Middle frontal gyrus (tissue), 1 donor: ENCODE measurements around the gene DVL3.
"Not testable (repeated sequence)": the region's sequence is repeated elsewhere in the genome, so short reads cannot be mapped to it uniquely, and the experiment has no call there.

Experiments used
- DNase-seq: peaks from one replicate; pipeline ENCODE4 v3.0.0-alpha.2; 2015; ENCODE audit warnings: low spot score; ENCODE audit errors: extremely low spot score

The DVL3 gene

GRCh38 chr3:184155644-184156521, 706 bp downstream of the DVL3 start:
- no peak for DNase-seq

GRCh38 chr3:184156522-184156955, 1.4 kb downstream of the DVL3 start:
- DNase-seq: no peak

GRCh38 chr3:184157206-184157605, 2.0 kb downstream of the DVL3 start:
- DNase-seq: no peak

DNA sequence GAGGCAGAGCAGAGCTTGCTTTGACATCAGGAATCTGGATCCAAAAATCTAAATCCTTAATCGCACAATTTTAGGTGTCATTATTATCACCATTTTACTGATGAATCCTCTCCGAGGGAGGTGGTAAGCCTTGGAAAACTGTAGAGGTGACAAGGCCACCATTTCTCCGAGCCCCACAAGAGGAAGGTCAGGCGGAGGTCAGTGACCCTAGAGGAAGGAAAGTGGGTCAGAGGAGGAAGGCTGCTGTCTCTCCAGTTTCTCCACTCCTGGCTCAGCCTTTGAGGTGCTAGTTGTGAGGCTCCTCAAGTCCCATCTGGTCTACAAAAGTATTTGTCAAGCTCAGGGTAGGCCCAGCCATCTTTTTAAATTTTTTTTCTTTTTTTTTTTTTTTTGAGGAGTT, 3.2 kb downstream of the DVL3 start:
- no peak for DNase-seq

DNA sequence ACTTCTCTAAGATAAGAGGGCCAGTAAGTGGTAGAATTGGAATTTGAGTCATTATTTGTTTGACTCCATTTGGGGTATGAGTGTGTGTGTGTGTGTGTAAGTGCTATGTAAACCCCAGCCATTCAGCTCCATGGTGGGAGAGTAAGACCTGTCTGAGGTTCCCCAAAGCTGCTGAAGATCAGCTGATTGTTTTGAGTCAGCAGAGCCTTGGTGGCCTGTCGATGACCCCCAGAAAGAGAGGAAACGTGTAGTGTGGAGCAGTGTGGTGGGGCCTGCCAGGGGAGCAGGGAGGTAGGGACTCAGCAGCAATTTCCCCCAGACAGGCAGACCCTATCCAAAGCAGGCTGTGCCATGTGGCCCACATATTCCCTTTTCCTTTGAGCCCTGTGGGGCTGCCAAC, 5.3 kb downstream of the DVL3 start:
- DNase-seq: no peak

DNA sequence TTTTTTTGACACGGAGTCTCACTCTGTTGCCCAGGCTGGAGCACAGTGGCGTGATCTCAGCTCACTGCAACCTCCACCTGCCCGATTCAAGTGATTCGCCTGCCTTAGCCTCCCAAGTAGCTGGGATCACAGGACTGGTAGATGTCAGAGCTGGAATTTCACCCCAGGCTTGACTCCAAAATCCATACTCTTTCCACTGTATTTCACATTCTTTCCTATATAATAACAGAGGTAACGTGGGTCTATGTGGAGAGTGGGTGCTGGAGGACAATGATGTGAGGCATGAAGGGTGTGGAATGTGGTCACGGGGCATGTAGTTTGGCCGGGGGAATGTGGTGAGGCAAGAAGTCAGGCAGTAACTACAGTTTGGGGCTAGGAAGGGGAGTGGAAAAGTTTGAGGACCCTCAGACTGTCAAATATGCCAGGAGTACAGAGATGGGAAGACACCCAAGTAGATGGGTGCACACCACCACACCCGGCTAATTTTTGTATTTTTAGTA, 7.4 kb downstream of the DVL3 start:
- not testable (repeated sequence) for DNase-seq

DNA sequence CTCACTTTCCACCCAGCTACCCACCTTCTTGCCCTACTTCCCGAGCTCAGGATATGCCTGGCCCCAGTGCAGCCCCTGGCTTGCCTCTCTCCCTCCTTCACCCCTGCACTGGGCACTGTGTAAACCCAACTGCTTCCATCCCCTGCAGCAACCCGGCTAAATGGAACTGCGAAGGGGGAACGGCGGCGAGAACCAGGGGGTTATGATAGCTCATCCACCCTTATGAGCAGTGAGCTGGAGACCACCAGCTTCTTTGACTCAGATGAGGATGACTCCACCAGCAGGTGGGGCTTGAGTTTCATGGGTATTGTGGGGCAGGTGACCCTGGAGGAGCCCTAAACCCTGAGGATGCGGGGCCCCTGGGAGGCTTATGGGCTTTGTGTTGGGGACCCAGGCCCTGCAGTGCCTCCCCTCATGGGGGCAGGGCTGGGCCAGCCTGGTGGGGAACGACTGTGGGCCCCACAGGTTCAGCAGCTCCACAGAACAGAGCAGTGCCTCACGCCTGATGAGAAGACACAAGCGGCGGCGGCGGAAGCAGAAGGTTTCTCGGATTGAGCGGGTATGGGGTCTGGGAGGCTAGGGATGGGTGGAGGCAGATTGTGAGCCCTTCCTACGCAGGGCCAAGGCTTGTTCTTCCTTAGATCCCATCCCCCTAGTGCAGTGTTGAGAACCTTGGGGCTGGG, 9.6 kb downstream of the DVL3 start:
- no peak for DNase-seq

- no peak for DNase-seq
Measured at GRCh38 chr3:184165543-184165942, 10.4 kb downstream of the DVL3 start.

DNA sequence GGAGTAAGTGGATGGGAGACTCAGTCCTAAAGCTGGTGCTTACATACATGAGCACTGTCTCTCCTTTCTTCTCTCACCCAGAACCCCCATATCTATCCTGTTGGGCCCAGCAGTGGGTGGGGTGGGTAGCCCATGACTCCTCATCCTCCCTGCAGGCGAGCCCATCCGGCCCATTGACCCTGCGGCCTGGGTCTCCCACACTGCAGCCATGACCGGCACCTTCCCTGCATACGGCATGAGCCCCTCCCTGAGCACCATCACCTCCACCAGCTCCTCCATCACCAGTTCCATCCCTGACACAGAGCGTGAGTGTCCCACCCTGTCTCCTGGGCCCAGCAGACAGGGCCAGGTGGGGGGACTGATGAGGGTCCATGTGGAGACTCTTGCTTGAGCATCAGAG, 11.5 kb downstream of the DVL3 start:
- no peak for DNase-seq

GRCh38 chr3:184167786-184168185, 12.6 kb downstream of the DVL3 start:
- no peak for DNase-seq

- no peak for DNase-seq
Measured at GRCh38 chr3:184168363-184169120, 13.4 kb downstream of the DVL3 start.

GRCh38 chr3:184169896-184170875, 15.0 kb downstream of the DVL3 start:
- DNase-seq: no peak

DNA sequence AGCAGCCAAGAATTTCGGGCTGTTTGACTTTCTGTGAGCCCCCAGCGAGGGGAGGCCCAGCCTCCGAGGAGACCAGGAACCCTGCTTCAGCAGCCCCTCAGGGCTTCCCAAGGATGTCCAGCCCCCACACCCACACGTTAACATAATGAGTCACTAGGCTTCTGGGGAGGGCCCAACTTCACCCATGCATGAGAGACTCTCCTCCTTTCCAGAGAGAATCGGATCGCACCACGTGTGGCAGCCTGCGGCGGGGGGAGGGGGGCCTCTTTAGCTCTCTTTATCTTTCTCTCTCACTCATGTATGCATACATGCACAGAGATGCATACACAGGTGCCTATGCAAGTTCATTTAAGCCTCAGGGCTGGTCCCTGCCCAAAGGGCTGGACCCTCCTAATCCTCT, 16.4 kb downstream of the DVL3 start:
- no peak for DNase-seq

DNA sequence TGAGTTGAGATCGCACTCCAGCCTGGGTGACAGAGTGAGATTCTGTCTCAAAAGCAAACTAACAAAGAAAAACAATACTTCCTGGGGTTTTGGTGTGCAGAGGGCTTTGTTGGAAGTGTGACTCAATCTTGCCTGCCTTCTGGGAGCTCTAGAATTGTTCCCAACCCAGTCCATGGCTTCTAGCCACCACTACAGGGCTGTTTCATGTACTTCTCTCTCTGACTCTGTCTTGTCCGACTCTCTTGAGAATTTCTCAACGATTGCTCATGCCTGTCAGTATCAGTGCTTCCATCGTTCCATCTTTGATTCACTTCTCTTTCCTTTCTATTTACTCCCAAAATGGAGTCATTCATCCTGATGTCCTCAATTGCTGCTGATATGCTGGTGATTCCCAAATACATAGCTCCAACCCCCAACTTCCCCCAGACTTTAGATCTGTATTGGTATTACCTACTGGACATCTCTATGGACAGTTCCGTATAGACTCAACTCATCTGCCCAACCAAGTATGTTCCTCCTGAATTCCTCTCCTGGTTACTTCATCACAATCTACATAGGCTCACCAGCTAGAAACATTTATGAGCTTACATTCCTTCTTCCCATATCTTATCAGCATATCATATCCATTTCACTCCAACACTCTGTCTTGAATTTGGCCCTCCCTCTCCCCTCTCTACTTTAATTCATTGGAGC, 17.6 kb downstream of the DVL3 start:
- DNase-seq: no peak

DNA sequence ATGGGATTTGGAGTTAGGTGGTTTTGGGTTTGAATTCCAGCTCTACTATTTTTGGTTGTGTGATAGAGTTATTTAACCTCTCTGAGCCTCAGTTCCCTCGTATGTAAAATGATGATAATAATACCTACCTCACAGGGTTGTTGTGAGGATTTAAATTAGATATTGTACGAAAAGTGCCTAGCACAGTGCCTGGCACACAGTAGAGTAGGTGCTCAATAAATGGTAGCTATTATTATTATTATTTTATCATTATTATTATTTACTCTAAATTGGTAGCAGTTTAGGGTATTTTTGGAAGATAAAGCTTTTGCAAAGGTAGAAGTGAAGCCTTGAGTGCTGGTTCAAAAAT, 18.2 kb downstream of the DVL3 start:
- no peak for DNase-seq

GRCh38 chr3:184174284-184174645, 19.1 kb downstream of the DVL3 start:
- DNase-seq: no peak

GRCh38 chr3:184174646-184175492, 19.7 kb downstream of the DVL3 start, which contains the start of gene AP2M1:
AP2M1 (plus strand) TSS chr3:184174855; CDS start chr3:184176994, 2,139 bp downstream.
- peak; percentile 96 for DNase-seq

DNA sequence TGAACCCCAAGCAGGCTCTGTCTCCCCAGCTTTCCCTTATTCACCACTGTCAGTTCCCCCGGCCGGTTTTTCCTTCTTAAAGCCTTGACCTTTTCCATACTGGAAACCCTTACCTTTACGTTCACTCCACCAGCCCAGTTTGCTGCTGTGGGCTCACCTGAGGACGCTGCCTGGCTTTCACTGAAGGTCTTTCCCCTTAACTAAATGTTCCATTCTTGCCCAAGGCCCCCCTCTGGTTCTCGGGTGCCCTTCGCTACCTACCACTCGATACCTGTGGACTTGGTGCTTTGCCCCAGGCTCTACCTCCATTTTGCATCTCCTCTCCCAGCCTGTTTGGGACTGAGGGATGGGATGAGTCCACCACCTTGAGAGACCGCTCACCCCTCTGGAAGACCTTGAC, 20.3 kb downstream of the DVL3 start:
- DNase-seq: no peak

- no peak for DNase-seq
Measured at GRCh38 chr3:184175981-184176376, 20.8 kb downstream of the DVL3 start.
